CD4-positive, alpha-beta memory T cell (primary cell): ENCODE measurements around the gene CALHM3. TPM values are rescaled to one million over a fixed set of nuclear protein-coding genes. Genes with fewer than 3 reads are reported as not detected.

Experiments
- CTCF ChIA-PET: fragments of 350-600 bp; sonication (Branson Sonifier 250); formaldehyde crosslinking; loops from one replicate; lab custom pipeline; 2021; ENCODE audit warnings: inconsistent platforms; ENCODE audit not compliant: partially characterized antibody; lab: Charles Lee
- POLR2A ChIA-PET: fragments of 350-600 bp; sonication (Branson Sonifier 250); formaldehyde crosslinking; loops from one replicate; lab custom pipeline; 2021; ENCODE audit not compliant: partially characterized antibody; lab: Charles Lee
- DNase-seq, 5 donors: peaks; one replicate each; pipeline versions ENCODE4 v3.0.0 to v3.0.0-alpha.2; 2020 to 2022; ENCODE audit warnings: mixed read lengths in 1 of 5
- H3K27ac ChIP-seq: one replicate; pipeline ENCODE4 v1.7.0; 2013; ENCODE audit warnings: low read depth, low read length
- H3K27me3 ChIP-seq: 2 replicates; pipeline ENCODE4 v1.7.0; 2013; ENCODE audit warnings: mild to moderate bottlenecking, low read length, moderate library complexity; ENCODE audit not compliant: insufficient read depth
- H3K36me3 ChIP-seq: 2 replicates; pipeline ENCODE4 v1.7.0; 2013; ENCODE audit warnings: mild to moderate bottlenecking, low read length, moderate library complexity; ENCODE audit not compliant: insufficient read depth
- H3K4me1 ChIP-seq: 2 replicates; pipeline ENCODE4 v1.7.0; 2013; ENCODE audit warnings: mild to moderate bottlenecking, low read length, moderate library complexity; ENCODE audit not compliant: insufficient read depth
- H3K4me3 ChIP-seq, 2 donors: one replicate each; pipeline ENCODE4 v1.7.0; 2013; ENCODE audit warnings: low read length in 2 of 2, mild to moderate bottlenecking in 1 of 2
- H3K9me3 ChIP-seq, 2 donors: one replicate each; pipeline ENCODE4 v1.7.0; 2013; ENCODE audit warnings: low read length in 2 of 2, control low read depth in 1 of 2; ENCODE audit not compliant: control insufficient read depth in 1 of 2
- H3K27ac Mint-ChIP-seq, 7 donors: one replicate each; pipeline ENCODE4 v1.8.0; 2020 to 2021; ENCODE audit warnings: mixed read lengths in 7 of 7, mild to moderate bottlenecking in 6 of 7, inconsistent platforms in 3 of 7, moderate library complexity in 3 of 7
- H3K27me3 Mint-ChIP-seq, 2 donors: one replicate each; pipeline ENCODE4 v1.8.0; 2020 to 2021; ENCODE audit warnings: mixed read lengths in 2 of 2
- H3K36me3 Mint-ChIP-seq, 2 donors: one replicate each; pipeline ENCODE4 v1.8.0; 2020 to 2021; ENCODE audit warnings: mixed read lengths in 2 of 2, inconsistent platforms in 1 of 2, mild to moderate bottlenecking in 1 of 2
- H3K4me1 Mint-ChIP-seq, 4 donors: one replicate each; pipeline ENCODE4 v1.8.0; 2020 to 2021; ENCODE audit warnings: mixed read lengths in 4 of 4, mild to moderate bottlenecking in 1 of 4
- H3K4me3 Mint-ChIP-seq, 8 donors: one replicate each; pipeline ENCODE4 v1.8.0; 2020 to 2021; ENCODE audit warnings: mixed read lengths in 8 of 8, mild to moderate bottlenecking in 7 of 8, moderate library complexity in 6 of 8, inconsistent platforms in 3 of 8
- H3K9me3 Mint-ChIP-seq, 8 donors: one replicate each; pipeline ENCODE4 v1.8.0; 2020 to 2021; ENCODE audit warnings: mixed read lengths in 8 of 8, mild to moderate bottlenecking in 5 of 8, inconsistent platforms in 3 of 8, moderate library complexity in 1 of 8
- intact Hi-C: fragments of 100-400 bp; cut with micrococcal nuclease; formaldehyde crosslinking; loops from one replicate; pipeline ENCODE4 v1.15.1; 2023
- polyA plus RNA-seq, 2 donors: library from polyadenylated mRNA; unstranded; fragments of 300-500 nt; fragmentation: Illumina TruSeq; gene quantifications; one replicate each; pipeline ENCODE4 v1.2.3, GENCODE V29; 2021
- total RNA-seq, 2 experiments: library from RNA; stranded (reverse); gene quantifications; one replicate each; pipeline ENCODE4 v1.2.3, GENCODE V29; 2021

CALHM3 gene
- total and polyA plus RNA-seq, 4 experiments from 2014 or later, result not detected

- Mint-ChIP-seq H3K4me3 (no peak overlapping the region), H3K36me3 (no peaks in the 10 kb centered on the region), H3K27ac (no peak overlapping the region), H3K4me1 (peaks cover 2 to 11% (median 4%) of the 10 kb centered on the region in 4 donors), H3K27me3 (peaks cover 3 to 6% of the 10 kb centered on the region in 2 donors), H3K9me3 (peaks cover 0 to 2% (median 0%) of the 10 kb centered on the region in 8 donors)
- Histone ChIP-seq H3K4me3 (no peak overlapping the region), H3K9me3 (no peaks in the 10 kb centered on the region), H3K36me3 (no peaks in the 10 kb centered on the region), H3K27me3 (no peaks in the 10 kb centered on the region), H3K4me1 (no peaks in the 10 kb centered on the region), H3K27ac (no peak overlapping the region)
- no peak for DNase-seq
- POLR2A ChIA-PET, result no interaction called here
- intact Hi-C loops, result no loop called here
- CTCF ChIA-PET, result interaction anchor here (0.9 kb wide), 1 partner anchor 101 kb away, joined by 3 read pairs; no protein-coding TSS in a partner anchor
Measured at GRCh38 chr10:103517234-103518085, 38.4 kb upstream of the CALHM3 start.

GRCh38 chr10:103514244-103514643, 35.2 kb upstream of the CALHM3 start:
- H3K27ac Mint-ChIP-seq, result no peak overlapping the region
- Histone ChIP-seq H3K36me3 (no peaks in the 10 kb centered on the region), H3K27ac (no peak overlapping the region), H3K9me3 (no peaks in the 10 kb centered on the region), H3K27me3 (no peaks in the 10 kb centered on the region), H3K4me3 (no peak overlapping the region), H3K4me1 (no peaks in the 10 kb centered on the region)
- H3K4me1 Mint-ChIP-seq, result peaks cover 2 to 11% (median 4%) of the 10 kb centered on the region in 4 donors
- ChIA-PET POLR2A (no interaction called here), CTCF (interaction anchor here (0.5 kb wide), 1 partner anchor 173 kb away, joined by 3 read pairs; no protein-coding TSS in a partner anchor)
- no peaks in the 10 kb centered on the region for H3K36me3 Mint-ChIP-seq
- peaks cover 2 to 5% of the 10 kb centered on the region in 2 donors for H3K27me3 Mint-ChIP-seq
- no peak overlapping the region for H3K4me3 Mint-ChIP-seq
- no peaks in the 10 kb centered on the region for H3K9me3 Mint-ChIP-seq
- intact Hi-C loops, result no loop called here
- DNase-seq, result no peak

GRCh38 chr10:103513380-103514060, 34.5 kb upstream of the CALHM3 start:
- Histone ChIP-seq H3K36me3 (no peaks in the 10 kb centered on the region), H3K27me3 (no peaks in the 10 kb centered on the region), H3K9me3 (no peaks in the 10 kb centered on the region), H3K27ac (no peak overlapping the region), H3K4me3 (no peak overlapping the region), H3K4me1 (no peaks in the 10 kb centered on the region)
- CTCF ChIA-PET, result no interaction called here
- Mint-ChIP-seq H3K4me3 (no peak overlapping the region), H3K27me3 (peaks cover 2 to 5% of the 10 kb centered on the region in 2 donors), H3K27ac (peak overlapping the region in 1 of 7 donors; percentile 60), H3K4me1 (peaks cover 2 to 11% (median 4%) of the 10 kb centered on the region in 4 donors), H3K36me3 (no peaks in the 10 kb centered on the region), H3K9me3 (no peaks in the 10 kb centered on the region)
- POLR2A ChIA-PET, result no interaction called here
- no peak for DNase-seq
- intact Hi-C loops, result no loop called here

- Histone ChIP-seq H3K9me3 (no peaks in the 10 kb centered on the region), H3K4me3 (no peak overlapping the region), H3K36me3 (no peaks in the 10 kb centered on the region), H3K4me1 (no peaks in the 10 kb centered on the region), H3K27me3 (no peaks in the 10 kb centered on the region), H3K27ac (no peak overlapping the region)
- Mint-ChIP-seq H3K36me3 (no peaks in the 10 kb centered on the region), H3K4me1 (peaks cover 2 to 11% (median 4%) of the 10 kb centered on the region in 4 donors), H3K27ac (peak overlapping the region in 1 of 7 donors; percentile 60), H3K4me3 (no peak overlapping the region), H3K27me3 (peaks cover 2 to 5% of the 10 kb centered on the region in 2 donors), H3K9me3 (no peaks in the 10 kb centered on the region)
- intact Hi-C loops, result no loop called here
- POLR2A ChIA-PET, result no interaction called here
- DNase-seq, result no peak
- CTCF ChIA-PET, result no interaction called here
Measured at GRCh38 chr10:103512591-103513379, 33.7 kb upstream of the CALHM3 start.

- Histone ChIP-seq H3K9me3 (no peaks in the 10 kb centered on the region), H3K27me3 (no peaks in the 10 kb centered on the region), H3K36me3 (no peaks in the 10 kb centered on the region), H3K27ac (no peak overlapping the region), H3K4me3 (no peak overlapping the region), H3K4me1 (no peaks in the 10 kb centered on the region)
- Mint-ChIP-seq H3K27ac (no peak overlapping the region), H3K4me3 (no peak overlapping the region), H3K4me1 (peaks cover 2 to 11% (median 4%) of the 10 kb centered on the region in 4 donors), H3K36me3 (no peaks in the 10 kb centered on the region), H3K27me3 (peaks cover 2 to 5% of the 10 kb centered on the region in 2 donors), H3K9me3 (no peaks in the 10 kb centered on the region)
- intact Hi-C loops, result no loop called here
- CTCF ChIA-PET, result no interaction called here
- DNase-seq, result no peak
- POLR2A ChIA-PET, result no interaction called here
Measured at GRCh38 chr10:103512166-103512565, 33.1 kb upstream of the CALHM3 start.

- peaks cover 2 to 5% of the 10 kb centered on the region in 2 donors for H3K27me3 Mint-ChIP-seq
- H3K27me3 ChIP-seq, result no peaks in the 10 kb centered on the region
- no peak overlapping the region for H3K27ac Mint-ChIP-seq
- peaks cover 2 to 7% (median 5%) of the 10 kb centered on the region in 4 donors for H3K4me1 Mint-ChIP-seq
- ChIA-PET POLR2A (no interaction called here), CTCF (no interaction called here)
- H3K27ac ChIP-seq, result no peak overlapping the region
- H3K36me3 Mint-ChIP-seq, result no peaks in the 10 kb centered on the region
- H3K36me3 ChIP-seq, result no peaks in the 10 kb centered on the region
- H3K9me3 ChIP-seq, result no peaks in the 10 kb centered on the region
- H3K9me3 Mint-ChIP-seq, result no peaks in the 10 kb centered on the region
- intact Hi-C loops, result no loop called here
- no peak overlapping the region for H3K4me3 ChIP-seq
- DNase-seq, result no peak
- H3K4me1 ChIP-seq, result no peaks in the 10 kb centered on the region
- no peak overlapping the region for H3K4me3 Mint-ChIP-seq
Measured at GRCh38 chr10:103510791-103511752, 32.0 kb upstream of the CALHM3 start.
